Measurements from ENCODE around the gene MYO1D.

The MYO1D gene

GRCh38 chr17:32445074-32445415 is 431.9 kb downstream of the MYO1D start:
- no peak for DNase-seq

GRCh38 chr17:32444301-32445073 is 432.4 kb downstream of the MYO1D start, which contains the start of gene PSMD11:
PSMD11 (plus strand) TSS chr17:32444510; CDS start chr17:32444524, 14 bp downstream.
- peak; percentile 99 for DNase-seq

GRCh38 chr17:32443827-32444300 is 433.1 kb downstream of the MYO1D start:
- no peak for DNase-seq

Measured in right forelimb (tissue), 1 donor.